Endothelial cell of umbilical vein (primary cell): ENCODE measurements around the gene BAG1. TPM values are rescaled to one million over a fixed set of nuclear protein-coding genes. Genes with fewer than 3 reads are reported as not detected.

Experiments
- BruUV-seq: library from RNA; stranded (reverse); fragments of 400-500 nt; replicated peaks from 2 replicates; lab custom pipeline; 2021; lab: Mats Ljungman, UMichigan
- CTCF ChIA-PET: fragments of 300-600, 350-600 bp; sonication (Branson Sonifier 250); formaldehyde crosslinking; loops from one replicate; lab custom pipeline; 2021; ENCODE audit warnings: antibody characterized with exemption, inconsistent platforms; lab: Charles Lee
- POLR2A ChIA-PET: fragments of 300-600, 350-600 bp; sonication (Branson Sonifier 250); formaldehyde crosslinking; loops from one replicate; lab custom pipeline; 2021; ENCODE audit warnings: antibody characterized with exemption, inconsistent platforms; lab: Charles Lee
- DNase-seq: peaks from one replicate; pipeline ENCODE4 v3.0.0-alpha.2; 2011; ENCODE audit warnings: low read depth, low spot score
- FAIRE-seq: peaks from 2 replicates; lab custom pipeline; 2011; peaks lifted over from hg19 to GRCh38; lab: Jason Lieb, UNC
- H2AFZ ChIP-seq: 2 replicates; pipeline ENCODE4 v1.6.0; 2012; ENCODE audit warnings: low read depth, low read length, control low read depth, inconsistent platforms
- H3K27ac ChIP-seq: 2 replicates; pipeline ENCODE4 v1.5.1; 2011; ENCODE audit warnings: low read depth, mild to moderate bottlenecking, control low read depth, low read length, moderate library complexity; ENCODE audit not compliant: insufficient read depth
- H3K27me3 ChIP-seq, 2 experiments: 2 replicates each; pipeline versions ENCODE4 v1.6.0 to v1.6.1; 2011; ENCODE audit warnings: low read length in 2 of 2, mixed read lengths in 1 of 2; ENCODE audit not compliant: control insufficient read depth in 2 of 2, insufficient read depth in 2 of 2
- H3K36me3 ChIP-seq, 2 experiments: 2 replicates in 1 of 2; 3 replicates in 1 of 2; pipeline ENCODE4 v1.5.1; 2011; ENCODE audit warnings: low read length in 2 of 2, mild to moderate bottlenecking in 1 of 2, moderate library complexity in 1 of 2; ENCODE audit not compliant: control insufficient read depth in 2 of 2, insufficient read depth in 2 of 2; ENCODE audit errors: extremely low read depth in 1 of 2
- H3K4me1 ChIP-seq: 3 replicates; pipeline ENCODE4 v1.5.1; 2011; ENCODE audit warnings: mild to moderate bottlenecking, low read length; ENCODE audit not compliant: control insufficient read depth, insufficient read depth; ENCODE audit errors: extremely low read depth
- H3K4me2 ChIP-seq: 2 replicates; pipeline ENCODE4 v1.6.1; 2011; ENCODE audit warnings: low read length, control low read depth, mixed read lengths; ENCODE audit not compliant: insufficient read depth
- H3K4me3 ChIP-seq, 3 experiments: fragments of 200-600 bp in 1 of 3; sonication (generic), shearing (Covaris generic) in 1 of 3; replicated peaks in 1 of 3; 2 replicates each; pipeline ENCODE4 v1.5.1; 2011 to 2016; ENCODE audit warnings: control low read depth in 3 of 3, low read length in 3 of 3, mild to moderate bottlenecking in 2 of 3, inconsistent platforms in 1 of 3, low read depth in 1 of 3, moderate library complexity in 1 of 3; ENCODE audit not compliant: insufficient read depth in 1 of 3
- H3K79me2 ChIP-seq: 2 replicates; pipeline ENCODE4 v1.6.0; 2012; ENCODE audit warnings: low read length, inconsistent platforms; ENCODE audit not compliant: control insufficient read depth, insufficient read depth
- H3K9ac ChIP-seq: replicated peaks from 2 replicates; pipeline ENCODE3; 2011; ENCODE audit warnings: low read length, control low read depth; ENCODE audit not compliant: insufficient read depth; ENCODE audit errors: extremely low read depth
- H3K9me1 ChIP-seq: replicated peaks from 3 replicates; pipeline ENCODE4 v1.6.0; 2011; ENCODE audit warnings: mild to moderate bottlenecking, low read length; ENCODE audit not compliant: control insufficient read depth, insufficient read depth; ENCODE audit errors: extremely low read depth
- H3K9me3 ChIP-seq: replicated peaks from 2 replicates; pipeline ENCODE4 v1.5.1; 2012; ENCODE audit warnings: low read length, inconsistent platforms; ENCODE audit not compliant: control insufficient read depth, insufficient read depth
- H4K20me1 ChIP-seq: replicated peaks from 2 replicates; pipeline ENCODE3; 2011; ENCODE audit warnings: mild to moderate bottlenecking, low read length; ENCODE audit not compliant: control insufficient read depth, insufficient read depth; ENCODE audit errors: extremely low read depth
- EZH2 ChIP-seq: IDR thresholded peaks from 2 replicates; pipeline ENCODE4 v1.6.1; 2012; ENCODE audit warnings: borderline replicate concordance, low read depth, mild to moderate bottlenecking, moderate library complexity, low read length, inconsistent platforms; ENCODE audit not compliant: severe bottlenecking
- FOS ChIP-seq: IDR thresholded peaks from 2 replicates; pipeline ENCODE4 v1.6.1; 2011; ENCODE audit warnings: mild to moderate bottlenecking, low read length, moderate library complexity, borderline replicate concordance; ENCODE audit not compliant: insufficient read depth
- GATA2 ChIP-seq: IDR thresholded peaks from 2 replicates; pipeline ENCODE4 v1.7.0; 2011; ENCODE audit warnings: low read depth, mild to moderate bottlenecking, moderate library complexity, mixed read lengths, low read length; ENCODE audit not compliant: insufficient read length, insufficient read depth
- JUN ChIP-seq: IDR thresholded peaks from 2 replicates; pipeline ENCODE4 v1.6.1; 2011; ENCODE audit warnings: borderline replicate concordance, low read depth; ENCODE audit not compliant: insufficient read length, insufficient read depth
- MYC ChIP-seq: IDR thresholded peaks from one replicate; pipeline ENCODE4 v1.6.1; 2011; ENCODE audit warnings: mild to moderate bottlenecking, low read depth, low read length
- POLR2A ChIP-seq: IDR thresholded peaks from 2 replicates; pipeline ENCODE4 v1.6.1; 2012; ENCODE audit warnings: low read depth, mild to moderate bottlenecking, control low read depth, low read length
- POLR2AphosphoS5 ChIP-seq: IDR thresholded peaks from 2 replicates; pipeline ENCODE4 v1.6.1; 2012; ENCODE audit warnings: low read depth, mild to moderate bottlenecking, control low read depth, low read length, moderate library complexity; ENCODE audit not compliant: insufficient read depth
- dilution Hi-C: fragments of 300-500 bp; cut with MboI; formaldehyde crosslinking; loops from one replicate; pipeline ENCODE4 v1.15.0; 2019; ENCODE audit warnings: low sequenced_read_pairs; ENCODE audit not compliant: extremely low pct_ligation_motif_present
- intact Hi-C: fragments of 100-400 bp; cut with micrococcal nuclease; formaldehyde crosslinking; loops from one replicate; pipeline ENCODE4 v1.10.0; 2022
- polyA plus RNA-seq, 4 experiments: library from polyadenylated mRNA; depleted of rRNA in 3 of 4; stranded (reverse) in 3 of 4; unstranded in 1 of 4; fragments of >200 nt; gene quantifications; 2 replicates each; pipeline versions ENCODE4 v1.2.1 to v1.2.3, GENCODE V29; 2011 to 2012; ENCODE audit warnings: missing spikeins in 1 of 4
- total RNA-seq: library from RNA; stranded (reverse); gene quantifications from 2 replicates; pipeline ENCODE4 v1.2.3, GENCODE V29; 2021
- TF ChIP-seq, protein P1 (sequence below), 2 donors: IDR thresholded peaks; 1 replicate in 1 of 2; 2 replicates in 1 of 2; pipeline ENCODE4 v1.5.1; 2011; ENCODE audit warnings: low read length in 2 of 2, mild to moderate bottlenecking in 2 of 2, moderate library complexity in 2 of 2, control low read depth in 1 of 2, inconsistent platforms in 1 of 2, low read depth in 1 of 2; ENCODE audit not compliant: insufficient read depth in 1 of 2; ENCODE audit errors: extremely low read depth in 1 of 2
- TF ChIP-seq, protein P2 (sequence below): IDR thresholded peaks from 2 replicates; pipeline ENCODE4 v1.6.1; 2011; ENCODE audit not compliant: insufficient read depth, insufficient read length

BAG1 gene
- total and polyA plus RNA-seq, 2 donors (not counting 3 experiments of a cell fraction or from before 2014, with no cell fraction given): 44.6 to 87.4 TPM

DNA sequence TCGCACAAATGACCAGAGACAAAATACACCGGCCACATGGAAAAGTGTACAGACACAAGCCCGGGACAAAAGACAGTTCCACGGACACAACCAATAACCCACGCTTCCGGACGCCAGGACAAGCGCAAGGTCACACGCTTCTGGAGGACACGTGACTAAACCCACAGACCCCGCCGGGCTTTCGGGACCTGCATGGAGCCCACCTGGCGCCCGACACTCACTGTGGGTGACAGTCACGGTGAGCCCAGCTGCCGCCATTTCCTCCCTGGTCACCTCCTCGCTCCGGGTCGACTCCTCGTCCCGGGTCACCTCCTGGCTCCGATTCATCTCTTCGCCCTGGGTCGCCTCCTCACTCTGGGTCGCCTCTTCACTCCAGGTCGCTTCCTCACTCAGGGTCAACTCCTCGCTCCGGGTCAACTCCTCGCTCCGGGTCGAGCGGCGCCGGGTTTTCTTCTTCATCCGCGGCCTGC lies 470 bp downstream of the BAG1 start:
- dilution Hi-C loops (no loop called here), intact Hi-C loops (loop anchor here (1.0 to 5.0 kb wide), 5 partner anchors 26 to 208 kb away; partner anchors contain the start of genes B4GALT1, NFX1 and NOL6)
- Histone ChIP-seq H4K20me1 (no peaks in the 10 kb centered on the region), H3K4me3 (peak overlapping the region; percentile 37 to 84 (median 75)), H3K9me1 (no peaks in the 10 kb centered on the region), H3K27me3 (no peaks in the 10 kb centered on the region), H3K9me3 (no peaks in the 10 kb centered on the region), H3K79me2 (peaks cover 35% of the 10 kb centered on the region), H3K27ac (peak overlapping the region; percentile 27), H3K9ac (peak overlapping the region; percentile 74), H3K36me3 (peaks cover 19 to 23% of the 10 kb centered on the region in 2 experiments), H3K4me1 (peaks cover 15% of the 10 kb centered on the region), H3K4me2 (peak overlapping the region; percentile 85), H2AFZ (peak overlapping the region; percentile 7)
- POLR2A ChIA-PET: interaction anchor here (0.8 to 1.0 kb wide), 2 partner anchors 26 to 239 kb away, joined by 4 read pairs; partner anchors contain the start of gene NFX1
- no peak for TF ChIP-seq POLR2A
- no peak for TF ChIP-seq JUN
- TF ChIP-seq, protein P1, sequence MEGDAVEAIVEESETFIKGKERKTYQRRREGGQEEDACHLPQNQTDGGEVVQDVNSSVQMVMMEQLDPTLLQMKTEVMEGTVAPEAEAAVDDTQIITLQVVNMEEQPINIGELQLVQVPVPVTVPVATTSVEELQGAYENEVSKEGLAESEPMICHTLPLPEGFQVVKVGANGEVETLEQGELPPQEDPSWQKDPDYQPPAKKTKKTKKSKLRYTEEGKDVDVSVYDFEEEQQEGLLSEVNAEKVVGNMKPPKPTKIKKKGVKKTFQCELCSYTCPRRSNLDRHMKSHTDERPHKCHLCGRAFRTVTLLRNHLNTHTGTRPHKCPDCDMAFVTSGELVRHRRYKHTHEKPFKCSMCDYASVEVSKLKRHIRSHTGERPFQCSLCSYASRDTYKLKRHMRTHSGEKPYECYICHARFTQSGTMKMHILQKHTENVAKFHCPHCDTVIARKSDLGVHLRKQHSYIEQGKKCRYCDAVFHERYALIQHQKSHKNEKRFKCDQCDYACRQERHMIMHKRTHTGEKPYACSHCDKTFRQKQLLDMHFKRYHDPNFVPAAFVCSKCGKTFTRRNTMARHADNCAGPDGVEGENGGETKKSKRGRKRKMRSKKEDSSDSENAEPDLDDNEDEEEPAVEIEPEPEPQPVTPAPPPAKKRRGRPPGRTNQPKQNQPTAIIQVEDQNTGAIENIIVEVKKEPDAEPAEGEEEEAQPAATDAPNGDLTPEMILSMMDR (IDR thresholded peaks at IDR 0.05; ENCODE audit: extremely low read depth in 1 of 2, insufficient read depth in 1 of 2, low read depth in 1 of 2, low read length in 2 of 2): no peak
- TF ChIP-seq FOS: no peak
- TF ChIP-seq, protein P2, sequence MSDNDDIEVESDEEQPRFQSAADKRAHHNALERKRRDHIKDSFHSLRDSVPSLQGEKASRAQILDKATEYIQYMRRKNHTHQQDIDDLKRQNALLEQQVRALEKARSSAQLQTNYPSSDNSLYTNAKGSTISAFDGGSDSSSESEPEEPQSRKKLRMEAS: no peak
- TF ChIP-seq EZH2: no peak
- no peak for TF ChIP-seq GATA2
- no peak for TF ChIP-seq POLR2AphosphoS5
- no peak for TF ChIP-seq MYC
- DNase-seq (no peak), FAIRE-seq (peak; percentile 49)
- BruUV-seq: no TSS peak
- CTCF ChIA-PET: interaction anchor here (0.9 to 2.5 kb wide), 5 partner anchors 11 to 197 kb away, joined by 3 to 7 read pairs (median 3); no protein-coding TSS in a partner anchor
